T-helper 9 cell (primary cell): ENCODE results near the gene TRABD2B.

ENCODE experiments used
- DNase-seq: peaks from one replicate; pipeline ENCODE4 v3.0.0-alpha.2; 2020

Gene TRABD2B

DNA sequence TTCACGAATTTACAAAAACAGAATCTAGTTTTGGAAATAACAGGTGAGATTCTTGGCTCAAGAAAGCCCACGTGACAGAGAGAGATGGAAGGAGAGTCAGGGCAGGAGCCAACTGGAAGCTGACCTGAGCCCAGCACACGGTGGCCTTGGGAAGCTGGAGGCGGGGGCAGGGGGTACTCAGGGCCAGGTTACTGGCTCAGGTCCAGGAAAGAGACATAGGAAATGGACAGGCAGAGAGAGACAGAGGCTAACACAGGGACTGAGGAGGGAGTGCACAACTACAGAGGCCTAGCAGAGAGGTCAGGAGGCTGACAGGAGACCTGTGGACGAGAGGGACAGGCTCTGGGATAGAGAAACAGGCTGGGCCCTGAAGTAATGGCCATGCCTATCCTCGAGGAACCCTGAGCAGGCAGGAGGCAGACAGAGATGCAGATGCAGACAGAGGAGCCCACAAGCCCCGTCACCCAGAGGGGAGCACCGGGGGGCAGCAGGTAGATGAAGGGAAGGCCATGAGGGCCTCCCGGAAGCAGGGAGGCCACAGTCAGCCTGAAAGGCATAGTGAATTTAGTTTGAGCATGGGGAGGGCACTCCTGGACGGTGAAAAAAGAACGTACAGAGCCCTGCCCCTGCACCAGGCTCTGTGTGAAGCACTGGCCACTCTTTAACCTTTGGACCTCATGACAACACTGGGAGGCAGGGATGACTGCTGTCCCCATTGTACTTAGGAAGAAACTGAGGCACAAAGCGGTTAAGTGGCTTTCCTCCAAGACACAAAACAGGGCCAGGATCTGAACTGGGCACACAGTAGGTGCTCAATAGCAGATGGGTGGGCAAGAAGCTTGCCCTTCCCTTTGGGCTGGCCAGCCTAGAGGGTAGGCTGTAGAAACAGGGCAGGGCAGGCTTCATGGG is 230.1 kb downstream of the TRABD2B start:
- DNase-seq: no peak

DNA sequence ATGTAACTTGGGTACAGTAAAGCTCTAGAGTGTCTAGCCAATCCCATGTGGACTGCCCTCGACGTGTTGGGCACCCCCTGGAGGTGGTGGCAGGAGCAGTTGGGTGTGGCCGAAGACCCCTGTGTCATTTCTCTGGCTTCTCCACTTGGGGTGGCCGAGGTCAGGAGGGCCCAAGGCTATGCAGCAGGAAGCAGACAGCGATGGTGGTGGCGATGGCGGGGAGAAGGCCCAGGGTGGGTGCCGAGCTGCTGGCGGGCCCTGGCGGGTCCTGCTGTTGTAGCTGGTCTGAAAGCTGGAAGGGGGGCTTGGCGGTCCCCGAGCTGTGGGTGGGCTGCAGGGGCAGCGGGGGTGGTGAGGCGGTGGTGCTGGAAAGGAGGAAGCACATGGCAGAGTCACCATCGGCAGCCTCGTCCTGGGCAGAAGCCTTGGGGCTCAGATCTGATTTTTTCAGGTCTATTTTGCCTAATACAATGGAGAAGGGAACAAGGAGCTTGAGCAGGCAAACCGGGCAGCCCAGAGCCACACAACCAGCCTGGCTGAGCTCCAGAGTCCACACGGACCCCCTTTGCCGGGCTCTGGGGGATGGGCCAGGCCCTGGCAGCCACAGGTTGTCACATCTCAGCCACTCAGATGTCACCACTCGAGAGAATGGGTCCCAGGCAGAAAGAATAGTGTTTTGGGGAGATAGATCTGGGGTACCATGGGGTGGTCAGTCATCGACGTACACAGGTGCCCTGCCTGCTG is 231.3 kb downstream of the TRABD2B start:
- no peak for DNase-seq

DNA sequence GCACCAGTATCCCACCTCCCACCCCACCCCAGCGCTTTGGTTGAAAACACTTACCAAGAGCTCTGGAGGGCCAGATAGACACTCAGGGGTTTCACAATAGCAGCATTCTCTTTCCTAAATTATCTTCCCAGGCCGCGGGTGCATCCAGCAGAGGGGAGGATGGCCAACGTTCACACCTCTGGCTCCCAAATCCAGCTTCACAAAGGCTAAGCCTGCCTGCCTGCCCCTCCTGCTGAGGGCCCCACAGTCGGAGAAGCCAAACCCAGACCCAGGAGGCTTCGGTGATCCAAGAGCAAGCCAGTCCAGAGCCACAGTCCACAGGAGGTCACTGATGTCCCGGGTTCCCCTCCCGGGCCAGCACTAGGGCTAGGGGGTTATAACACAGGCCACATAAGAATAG is 231.9 kb downstream of the TRABD2B start:
- DNase-seq: no peak

DNA sequence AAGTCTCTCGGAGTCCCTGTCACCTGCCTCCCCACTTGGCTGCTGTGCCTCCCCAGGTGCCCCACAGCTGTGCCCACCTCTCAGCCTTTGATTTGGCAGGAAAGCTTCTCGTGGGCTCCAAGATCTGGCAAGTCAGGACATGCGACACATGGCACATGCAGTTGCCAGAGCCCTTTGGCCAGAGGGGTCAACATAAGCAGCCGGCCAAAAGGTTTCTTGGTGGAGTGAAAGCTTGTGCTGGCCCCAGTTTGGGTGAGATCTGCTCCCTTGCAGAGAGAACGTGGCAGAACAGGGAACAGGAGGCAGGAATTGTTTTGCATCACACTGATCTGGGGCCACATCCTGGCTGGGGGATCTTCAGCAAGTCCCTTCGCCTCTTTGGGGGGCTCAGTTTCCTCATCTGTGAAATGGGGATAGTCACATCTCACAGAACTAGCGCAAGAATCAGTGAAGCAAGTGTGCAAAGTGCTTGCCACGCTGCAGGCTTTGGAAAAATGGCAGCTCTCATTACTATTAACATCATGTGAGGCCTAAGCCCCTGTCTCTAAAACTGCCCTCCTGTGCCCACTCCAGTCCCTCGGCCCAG is 232.6 kb downstream of the TRABD2B start:
- DNase-seq: no peak

DNA sequence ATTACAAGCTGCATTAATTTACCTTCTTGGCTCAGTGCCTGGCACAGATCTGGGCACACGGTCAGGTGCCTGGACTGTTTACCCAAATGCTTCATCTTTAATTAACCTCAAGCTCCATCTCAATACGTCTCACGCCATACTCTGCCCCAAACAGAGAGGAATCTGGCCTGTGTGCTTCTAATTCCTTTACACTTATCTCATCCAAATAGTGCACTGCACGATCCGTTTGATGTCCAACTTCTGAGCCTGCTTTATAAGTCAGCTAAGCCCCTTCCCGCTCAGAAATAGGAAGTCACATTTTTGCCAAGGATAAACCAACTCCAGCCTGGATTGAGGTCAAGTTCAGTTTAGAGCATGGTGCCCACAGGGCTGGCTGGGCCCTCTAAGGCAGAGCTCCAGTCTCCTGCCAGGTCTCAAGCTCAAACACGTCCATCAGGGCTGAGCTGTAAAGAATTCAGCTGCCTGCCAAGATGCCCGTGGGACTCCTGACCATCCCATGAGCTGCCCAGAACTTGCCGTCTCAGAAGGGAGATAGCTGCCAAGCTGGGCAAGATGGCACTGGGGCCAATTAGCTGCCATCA is 233.5 kb downstream of the TRABD2B start:
- DNase-seq: no peak

DNA sequence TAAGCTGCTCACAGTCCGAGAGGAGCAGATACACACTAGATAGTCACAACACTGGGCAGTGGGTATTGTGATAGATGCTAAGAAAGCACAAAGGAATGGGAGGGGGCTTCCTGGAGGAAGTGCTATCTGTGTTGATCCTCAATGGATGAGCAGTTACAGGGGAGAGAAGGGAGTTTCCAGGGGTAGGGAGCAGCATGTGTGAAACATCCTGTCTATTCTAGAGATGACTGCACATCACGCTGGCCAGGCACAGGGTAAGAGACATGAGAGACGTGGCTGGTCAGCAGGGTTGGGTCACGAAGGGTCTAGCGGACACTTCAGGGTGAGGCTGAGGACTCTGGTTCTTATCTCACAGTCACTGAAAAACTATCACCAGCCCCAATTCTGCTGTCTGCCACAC is 235.2 kb downstream of the TRABD2B start:
- DNase-seq: no peak

DNA sequence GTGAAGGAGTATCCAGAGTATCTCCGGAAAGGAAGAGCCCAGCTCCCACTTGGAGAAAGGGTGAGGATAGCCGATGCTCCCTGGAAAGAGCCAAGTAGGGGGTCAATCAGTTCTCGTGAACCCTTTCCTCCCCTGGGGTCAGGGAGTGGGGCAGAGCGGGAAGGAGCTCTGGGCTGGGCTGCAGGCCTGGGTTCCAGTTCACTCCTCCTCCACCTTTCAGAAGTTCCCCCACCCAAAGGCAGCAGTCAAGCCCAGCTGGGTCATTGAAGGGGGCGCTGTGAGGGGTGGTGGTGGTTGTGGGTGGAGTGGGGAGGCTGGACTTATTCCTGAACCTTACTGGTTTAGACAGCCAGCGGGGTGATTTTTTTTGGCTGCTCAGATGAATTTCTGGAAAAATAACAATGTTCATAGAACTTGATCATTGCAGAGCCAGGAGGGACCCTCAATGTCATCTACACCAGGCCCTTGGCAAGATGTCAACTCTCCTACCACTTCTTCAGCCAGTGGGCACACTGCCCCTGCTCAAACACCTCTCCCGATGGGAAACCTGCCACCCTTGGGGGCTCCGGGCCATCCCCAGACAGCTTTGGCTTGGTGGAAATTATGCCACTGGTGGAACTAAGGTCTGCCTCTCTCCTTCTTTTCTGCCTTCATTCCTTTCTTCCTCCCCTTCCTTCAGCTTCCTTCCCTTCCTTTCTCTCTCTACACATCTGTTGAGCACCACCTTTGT is 235.8 kb downstream of the TRABD2B start:
- no peak for DNase-seq

DNA sequence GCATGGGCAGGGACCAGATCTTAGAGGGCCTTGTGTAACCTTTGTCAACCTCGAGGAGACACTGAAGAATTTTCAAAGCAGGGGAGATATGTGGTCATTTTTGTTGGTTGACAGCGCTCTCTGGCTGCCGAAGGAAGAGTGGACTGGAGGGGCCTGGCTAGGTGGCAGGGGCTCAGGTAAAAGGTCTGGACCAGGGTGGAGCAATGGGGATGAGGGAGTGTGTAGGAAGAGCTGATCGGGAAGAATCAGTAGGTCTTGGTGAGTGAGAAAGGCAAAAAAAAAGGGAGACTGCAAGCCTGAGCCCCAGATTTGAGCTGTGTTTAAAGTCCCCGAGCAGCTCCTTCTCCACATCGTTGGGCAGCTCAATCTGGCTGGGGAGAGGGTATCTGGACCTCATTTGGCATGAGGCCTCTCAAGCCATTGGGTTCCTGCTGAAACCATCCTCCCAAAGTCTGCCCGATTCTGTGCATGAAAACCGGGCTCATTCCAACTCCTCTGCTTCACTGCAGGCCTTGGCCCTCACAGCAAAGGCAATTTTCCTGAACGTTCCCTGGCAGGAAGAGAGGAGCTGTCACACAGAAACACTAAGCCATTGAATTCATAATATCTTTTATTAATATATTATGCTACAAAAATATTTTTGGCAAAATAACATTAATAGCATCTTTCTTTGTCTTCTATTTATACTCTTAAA is 237.1 kb downstream of the TRABD2B start:
- DNase-seq: no peak

DNA sequence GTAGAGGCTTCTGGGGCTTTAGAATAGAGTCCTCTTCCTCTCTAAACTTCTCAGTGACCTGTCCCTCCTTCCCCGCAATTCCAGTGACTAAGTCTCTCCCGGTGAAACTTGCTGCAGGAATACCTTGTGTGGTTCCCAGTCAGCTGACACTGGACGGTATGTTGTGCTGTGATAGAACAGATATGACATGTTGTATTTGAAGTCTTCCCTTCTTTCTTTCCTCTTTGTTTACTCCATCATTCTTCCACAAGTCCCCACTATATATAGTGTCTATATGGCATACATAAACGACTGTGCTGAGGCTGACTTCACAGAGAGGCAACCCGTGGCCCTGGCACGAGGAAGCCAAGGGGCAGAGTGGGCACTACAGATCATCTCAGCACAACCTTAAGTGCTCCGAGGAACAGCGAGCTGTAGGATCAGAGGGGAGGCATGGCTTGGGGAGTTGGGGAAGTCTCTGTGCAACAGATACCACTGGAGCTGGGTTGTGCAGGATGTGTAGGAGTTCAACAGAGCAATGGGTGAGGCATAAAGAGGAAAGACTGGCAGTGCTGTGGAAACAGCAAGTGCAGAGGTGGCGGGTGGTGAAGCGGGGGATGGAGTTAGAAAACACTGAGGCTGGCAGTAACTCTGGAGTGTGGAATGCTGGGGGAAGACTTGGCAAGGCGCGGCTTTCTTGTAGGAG is 237.8 kb downstream of the TRABD2B start:
- DNase-seq: no peak

DNA sequence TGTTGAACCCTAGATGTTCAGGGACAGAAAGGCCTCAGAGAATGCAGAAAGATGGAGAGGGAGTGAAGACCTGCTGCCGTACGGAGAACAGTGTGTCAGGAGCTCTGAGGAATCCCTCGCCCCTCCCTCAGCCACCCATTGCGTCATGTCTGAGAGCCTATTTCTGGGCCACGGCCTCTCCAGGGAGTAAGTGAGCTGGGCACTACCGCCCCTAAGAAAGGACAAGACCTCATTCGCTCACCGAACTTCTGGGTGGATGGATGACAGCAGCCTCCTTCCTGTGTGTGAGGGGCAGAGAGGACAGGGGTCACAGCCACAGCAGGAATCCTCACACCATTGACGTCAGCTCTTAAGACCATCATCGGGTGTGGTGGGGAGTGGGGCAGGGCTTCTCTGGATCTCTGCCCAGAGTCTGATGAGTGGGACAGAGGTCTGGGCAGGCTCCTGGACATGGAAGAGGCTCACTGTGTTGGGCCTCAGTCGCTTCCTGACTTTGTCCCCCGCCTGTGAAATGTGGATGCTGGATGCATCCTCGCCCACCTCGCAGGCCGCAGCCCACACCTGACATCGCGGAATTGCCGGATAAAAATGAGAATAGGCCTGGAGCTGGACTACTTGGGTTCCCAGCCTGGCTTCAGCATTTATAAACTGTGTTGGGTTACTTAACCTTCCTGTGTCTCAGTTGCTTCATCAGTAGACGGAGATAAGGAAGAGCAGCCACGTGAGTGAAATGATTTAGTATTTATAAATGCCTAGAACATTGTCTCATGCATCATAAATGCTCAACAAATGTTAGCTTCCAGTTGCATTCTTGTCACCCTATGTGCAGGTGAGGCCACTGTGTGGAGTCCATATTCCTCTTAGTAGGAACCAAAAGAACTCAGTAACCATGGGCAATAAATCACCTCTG is 238.6 kb downstream of the TRABD2B start:
- DNase-seq: no peak

DNA sequence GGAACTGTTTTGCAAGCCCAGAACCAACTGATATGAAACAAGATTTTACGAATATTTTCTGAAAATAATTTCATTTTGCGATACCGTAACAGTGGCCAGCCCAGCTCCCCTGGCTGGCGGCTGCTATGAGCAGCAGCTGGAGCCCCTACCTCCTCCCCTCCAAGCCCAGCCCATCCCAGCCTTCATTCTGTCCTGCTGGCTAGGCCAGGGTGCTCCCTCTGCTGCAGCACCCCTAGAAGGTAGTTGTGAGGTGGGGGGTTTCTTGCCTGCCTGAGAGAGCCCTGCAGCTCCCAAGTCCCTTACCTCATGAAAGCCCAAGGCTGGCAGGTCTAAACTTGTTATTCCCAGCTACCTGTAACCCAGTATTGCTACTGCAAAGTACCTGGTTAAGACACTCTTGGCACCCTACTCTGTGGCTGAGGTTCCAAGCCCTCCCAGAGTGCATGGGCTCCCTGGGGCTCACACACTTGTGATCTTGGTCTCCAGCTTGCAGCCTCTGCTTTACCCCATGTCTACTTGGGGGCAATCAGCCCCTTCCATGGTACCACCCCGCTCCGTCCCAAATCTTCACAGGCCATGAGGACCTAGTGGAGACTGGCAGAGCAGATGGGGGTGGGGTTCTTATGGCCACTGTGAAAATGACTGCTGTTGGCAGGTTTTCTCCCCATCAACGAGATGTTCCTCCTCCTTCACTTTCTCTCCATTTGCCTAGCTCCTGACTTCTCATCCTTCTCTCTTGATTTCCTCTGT is 239.8 kb downstream of the TRABD2B start:
- DNase-seq: no peak

DNA sequence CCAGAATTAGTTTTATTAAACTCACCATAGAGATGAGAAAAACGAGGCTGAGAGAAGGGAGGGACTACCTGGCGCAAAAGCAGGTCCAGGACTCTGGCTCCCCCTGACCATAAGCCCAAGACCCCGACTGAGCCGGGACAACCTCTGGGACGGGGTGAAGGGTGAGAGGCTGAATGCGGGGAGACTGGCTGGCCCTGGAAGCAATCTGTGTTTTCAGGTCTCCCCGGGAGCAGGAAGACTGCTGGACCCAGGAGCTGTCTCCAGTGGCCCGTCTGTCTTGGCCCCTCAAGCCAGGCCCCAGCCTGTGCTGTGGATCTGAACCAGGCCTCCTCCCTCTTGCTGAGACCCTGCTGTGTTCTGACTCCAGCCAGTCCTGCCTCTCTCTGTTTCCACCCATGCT is 240.8 kb downstream of the TRABD2B start:
- no peak for DNase-seq

DNA sequence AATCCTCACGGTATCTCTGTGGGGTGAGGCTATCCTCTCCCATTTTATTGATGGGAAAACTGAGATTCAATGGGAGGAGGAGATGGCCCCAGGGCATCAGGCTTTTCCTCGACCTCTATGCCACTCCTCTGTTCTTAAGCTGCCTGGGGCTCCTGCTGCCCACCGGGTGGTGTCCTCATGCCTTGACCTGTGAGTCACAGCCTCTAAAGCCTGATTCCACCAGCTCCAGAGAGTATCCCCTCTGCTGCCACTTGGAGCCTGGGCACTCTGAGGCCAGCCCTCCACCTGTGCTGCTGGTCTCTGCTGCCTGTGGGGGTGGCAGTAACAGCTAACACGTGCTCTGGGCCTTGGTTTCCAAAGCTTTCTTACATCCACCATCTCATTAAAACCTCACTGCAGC is 241.2 kb downstream of the TRABD2B start:
- no peak for DNase-seq

DNA sequence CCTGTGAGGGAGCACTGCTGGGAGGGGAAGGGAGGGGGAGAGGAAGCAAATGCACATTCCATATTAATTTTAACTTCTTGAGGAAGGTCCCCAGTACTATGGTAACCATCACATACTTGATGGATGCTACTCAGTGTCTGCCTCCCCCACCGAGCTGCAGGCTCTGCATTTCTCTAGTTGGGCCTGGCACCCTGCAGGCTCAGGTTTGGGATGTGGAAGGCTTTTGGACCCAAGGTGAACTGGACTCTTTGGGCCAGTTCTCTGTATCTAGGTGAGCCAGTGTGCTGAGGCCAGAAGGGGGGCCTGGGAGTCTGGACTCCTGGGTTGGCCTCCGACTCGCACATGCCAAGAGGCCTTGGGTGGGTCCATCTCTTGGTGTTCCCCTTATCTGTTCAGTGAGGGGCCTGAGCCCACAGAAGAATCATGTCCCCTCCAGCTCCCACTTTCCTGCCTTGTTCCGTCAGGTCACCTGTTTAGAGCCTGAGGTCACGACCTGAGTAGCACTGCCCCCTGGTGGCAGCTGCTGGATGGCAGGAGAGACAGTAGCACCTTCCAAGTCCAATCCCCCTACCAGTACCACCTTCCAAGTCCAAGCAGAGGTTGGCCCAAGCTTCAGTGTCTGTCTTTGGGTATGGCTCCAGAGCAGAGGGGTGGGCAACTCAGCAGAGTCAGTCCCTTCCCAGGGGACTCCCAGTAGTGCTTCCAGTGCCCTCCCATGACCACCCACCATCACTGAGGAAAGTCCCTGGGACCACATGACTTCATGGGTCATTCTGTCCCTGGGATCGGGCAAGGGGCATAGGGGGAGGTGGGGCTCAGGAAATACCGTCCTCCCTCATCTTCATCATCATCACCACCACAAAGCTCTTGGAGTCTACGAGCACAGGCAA is 241.8 kb downstream of the TRABD2B start:
- peak; percentile 37 for DNase-seq

DNA sequence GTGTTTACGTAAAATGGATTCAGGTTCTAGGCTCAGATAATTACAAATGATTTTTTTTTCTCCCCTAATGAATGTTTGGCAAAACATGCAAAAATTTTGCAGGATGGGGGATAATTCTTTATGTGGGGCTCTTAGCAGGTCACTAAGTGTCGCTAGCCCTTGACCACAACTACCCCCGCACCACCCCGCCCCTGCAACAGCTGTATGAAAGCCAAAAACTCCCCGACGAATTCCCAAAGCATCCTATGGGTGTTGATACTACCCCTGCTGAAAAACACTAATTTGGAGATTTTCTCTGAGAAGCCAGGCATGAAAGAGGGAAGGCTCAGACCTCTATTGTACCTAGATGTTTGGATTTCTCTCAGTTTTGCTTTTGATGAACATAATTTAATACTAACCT is 243.0 kb downstream of the TRABD2B start:
- DNase-seq: no peak

DNA sequence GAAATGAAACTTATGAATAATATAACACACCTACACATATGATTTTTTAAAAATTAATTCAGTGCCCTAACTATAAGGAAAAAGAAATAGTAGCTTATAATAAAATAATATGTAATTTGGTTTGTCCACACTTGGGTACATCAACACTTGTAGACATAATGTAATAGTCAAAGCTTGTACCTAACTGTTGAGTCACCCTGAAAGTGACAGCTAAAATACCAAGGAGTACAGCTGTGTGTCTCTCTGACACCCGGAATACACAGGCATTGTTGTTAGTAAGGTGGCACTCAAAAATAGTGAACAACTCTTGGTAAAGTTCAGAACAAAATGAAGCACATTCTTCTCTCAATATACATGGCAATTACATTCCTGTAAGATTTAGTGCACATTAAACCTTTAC is 243.4 kb downstream of the TRABD2B start:
- no peak for DNase-seq

DNA sequence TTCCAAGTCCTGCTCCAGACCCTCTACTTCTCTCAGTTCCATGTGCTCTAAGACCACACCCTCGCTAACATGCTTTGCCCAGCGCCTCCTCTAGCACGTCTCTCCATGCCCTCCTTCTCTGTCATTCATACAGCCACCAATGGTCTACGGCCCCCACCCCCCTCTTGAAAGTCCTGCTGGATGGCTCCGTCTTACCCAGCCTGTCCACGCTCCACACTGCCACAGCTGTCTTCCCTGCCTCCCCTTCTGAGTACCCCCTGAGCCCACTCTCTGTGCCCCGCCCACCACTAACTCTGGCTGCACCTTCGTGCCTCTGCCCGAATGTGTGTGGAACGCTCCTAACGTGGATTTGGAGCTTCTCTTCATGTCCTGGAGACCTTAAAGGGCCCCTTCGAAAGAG is 244.6 kb downstream of the TRABD2B start:
- DNase-seq: no peak

DNA sequence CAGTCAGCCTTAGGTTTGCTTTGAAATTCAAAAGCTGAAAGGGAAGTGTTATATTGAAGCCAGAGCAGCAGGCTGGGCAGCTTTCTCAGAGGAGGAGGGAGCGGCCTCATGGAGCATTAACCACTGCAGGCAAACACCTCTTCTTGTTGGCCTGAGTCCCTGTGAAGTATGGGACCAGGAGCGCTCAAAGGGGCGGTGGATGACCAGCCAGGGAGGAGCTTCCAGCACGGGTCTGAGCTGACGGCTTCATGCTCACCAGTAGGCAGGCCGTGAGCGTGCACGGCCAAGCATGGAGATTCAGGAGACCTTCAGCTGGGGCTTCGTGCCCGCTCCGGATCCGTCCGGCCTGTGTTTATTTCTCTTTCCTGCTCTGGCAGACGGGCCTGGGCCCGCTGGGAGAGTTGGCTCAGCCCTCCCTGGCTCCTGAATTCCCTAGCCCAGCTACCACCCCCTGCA is 245.2 kb downstream of the TRABD2B start:
- DNase-seq: no peak
